SK-N-SH treated with all-trans-retinoic acid at 6 μM for 48 hours (cell line): ENCODE measurements around the gene IGF2R.

Experiments
- SNAI2 ChIP-seq: fragments of 250-450 bp; sonication (Bioruptor Pico); IDR thresholded peaks from 2 replicates; pipeline ENCODE4 v1.5.0; 2020; ENCODE audit warnings: mild to moderate bottlenecking, moderate library complexity
- TCF4 ChIP-seq: fragments of 250-450 bp; sonication (Bioruptor Pico); IDR thresholded peaks from 2 replicates; pipeline ENCODE4 v1.8.0; 2021; ENCODE audit warnings: mild to moderate bottlenecking, moderate library complexity, borderline replicate concordance

DNA sequence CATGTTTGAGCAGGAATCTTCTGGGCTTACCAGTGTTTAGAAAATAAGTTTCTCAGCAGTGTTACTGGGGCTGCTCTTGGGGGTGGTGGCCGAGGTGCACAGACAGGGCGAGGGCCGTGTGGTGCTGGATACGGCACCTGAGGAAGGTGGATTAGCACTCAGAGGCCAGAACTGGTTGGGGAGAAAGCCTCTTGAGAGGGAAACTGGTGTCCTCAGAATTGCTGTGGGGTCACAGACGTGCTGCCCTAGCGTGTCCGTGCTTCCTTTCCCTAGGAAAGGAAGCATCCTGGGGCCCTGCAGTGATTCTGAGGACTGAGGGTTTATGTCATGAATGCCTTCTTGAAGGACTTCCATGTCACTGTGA lies 120.6 kb downstream of the IGF2R start:
- TF ChIP-seq TCF4 (no peak), SNAI2 (CRISPR knock-in tag) (no peak)
